HepG2 (cell line): ENCODE results near the gene PNKD. TPM values are rescaled to one million over a fixed set of nuclear protein-coding genes. Genes with fewer than 3 reads are reported as not detected.

Source experiments
- ATAC-seq: fragments of 200-7000 bp; cut with Tn5 transposase; 3 replicates; pipeline ENCODE4 v1.9.1; 2020; ENCODE audit warnings: mild to moderate bottlenecking, moderate library complexity
- BruUV-seq: library from RNA; stranded (reverse); fragments of 400-500 nt; replicated peaks from 2 replicates; lab custom pipeline; 2021; lab: Mats Ljungman, UMichigan
- CTCF ChIA-PET: fragments of 300-600 bp; formaldehyde crosslinking; extraction: SDS; loops from one replicate; lab custom pipeline; 2021; ENCODE audit warnings: low total read pairs, inconsistent platforms, low intra/inter-chr PET ratio; lab: Yijun Ruan, JAX
- POLR2A ChIA-PET: fragments of 350-600 bp; sonication (Branson Sonifier 250); formaldehyde crosslinking; loops from one replicate; lab custom pipeline; 2020; ENCODE audit warnings: antibody characterized with exemption, inconsistent platforms; lab: Yijun Ruan, JAX
- DNase-seq: peaks from one replicate; pipeline ENCODE4 v3.0.0-alpha.2; 2015; ENCODE audit warnings: low spot score
- FAIRE-seq: peaks from 3 replicates; lab custom pipeline; 2011; peaks lifted over from hg19 to GRCh38; lab: Jason Lieb, UNC
- H2AFZ ChIP-seq: one replicate; pipeline ENCODE4 v1.6.1; 2011; ENCODE audit warnings: low read length, inconsistent platforms
- H3K27ac ChIP-seq: fragments of 300-600 bp; 3 replicates; pipeline ENCODE4 v1.8.0; 2011; ENCODE audit warnings: mixed run types, mild to moderate bottlenecking, mixed read lengths, low read length, inconsistent platforms; ENCODE audit not compliant: insufficient read depth; ENCODE audit errors: extremely low read length
- H3K27me3 ChIP-seq, 2 experiments: fragments of 200-600 bp in 1 of 2; 2 replicates in 1 of 2; 3 replicates in 1 of 2; pipeline versions ENCODE4 v1.6.0 to v1.8.0; 2011; ENCODE audit warnings: low read length in 2 of 2, mild to moderate bottlenecking in 2 of 2, moderate library complexity in 2 of 2, inconsistent platforms in 1 of 2; ENCODE audit not compliant: insufficient read depth in 2 of 2, control insufficient read depth in 1 of 2
- H3K36me3 ChIP-seq, 2 experiments: fragments of 200-600 bp in 1 of 2; replicated peaks in 1 of 2; 2 replicates in 1 of 2; 3 replicates in 1 of 2; pipeline versions ENCODE4 v1.5.1 to v1.8.0; 2011; ENCODE audit warnings: low read length in 2 of 2, inconsistent platforms in 1 of 2; ENCODE audit not compliant: insufficient read depth in 2 of 2, control insufficient read depth in 1 of 2
- H3K4me1 ChIP-seq: 2 replicates; pipeline ENCODE4 v1.5.1; 2012; ENCODE audit warnings: low read length, inconsistent platforms; ENCODE audit not compliant: insufficient read depth
- H3K4me2 ChIP-seq: 2 replicates; pipeline ENCODE4 v1.6.0; 2011; ENCODE audit warnings: low read depth, low read length, inconsistent platforms
- H3K4me3 ChIP-seq, 3 experiments: fragments of 200-600 bp in 1 of 3; sonication (generic), shearing (Covaris generic) in 1 of 3; replicated peaks in 1 of 3; 2 replicates each; pipeline ENCODE4 v1.5.1; 2011 to 2016; ENCODE audit warnings: low read length in 3 of 3, inconsistent platforms in 2 of 3, low read depth in 2 of 3, mild to moderate bottlenecking in 2 of 3, control low read depth in 1 of 3, mixed read lengths in 1 of 3; ENCODE audit not compliant: insufficient read depth in 1 of 3
- H3K79me2 ChIP-seq: one replicate; pipeline ENCODE4 v1.6.1; 2011; ENCODE audit warnings: low read length, inconsistent platforms; ENCODE audit not compliant: insufficient read depth
- H3K9ac ChIP-seq: 2 replicates; pipeline ENCODE4 v1.6.0; 2011; ENCODE audit warnings: mild to moderate bottlenecking, low read depth, low read length, inconsistent platforms; ENCODE audit not compliant: insufficient read depth
- H3K9me3 ChIP-seq: 2 replicates; pipeline ENCODE4 v1.5.1; 2012; ENCODE audit warnings: mild to moderate bottlenecking, low read length
- H4K20me1 ChIP-seq: 2 replicates; pipeline ENCODE4 v1.6.0; 2011; ENCODE audit warnings: inconsistent platforms, mild to moderate bottlenecking, low read length, moderate library complexity; ENCODE audit not compliant: insufficient read depth
- CEBPB ChIP-seq: IDR thresholded peaks from 2 replicates; pipeline ENCODE4 v1.6.1; 2011; ENCODE audit warnings: low read depth, low read length, improper control_type of control experiment, borderline replicate concordance
- CTCF ChIP-seq: sonication (generic); formaldehyde crosslinking; IDR thresholded peaks from 2 replicates; pipeline ENCODE4 v1.5.0; 2020; ENCODE audit warnings: mild to moderate bottlenecking, missing genetic modification reagents, moderate library complexity
- FOXP1 ChIP-seq, 2 experiments: fragments of 450-650 bp in 1 of 2; IDR thresholded peaks; 2 replicates each; pipeline ENCODE4 v1.6.1; 2017 to 2018; ENCODE audit warnings: antibody characterized with exemption in 1 of 2
- HMGXB4 ChIP-seq, 2 experiments: sonication (generic) in 1 of 2; formaldehyde crosslinking in 1 of 2; IDR thresholded peaks; 2 replicates each; pipeline versions ENCODE4 v1.4.0 to v1.6.1; 2018 to 2020; ENCODE audit warnings: missing genetic modification reagents in 2 of 2, borderline replicate concordance in 1 of 2, low read depth in 1 of 2, mild to moderate bottlenecking in 1 of 2, missing biosample characterization in 1 of 2
- HOXA7 ChIP-seq: sonication (generic); formaldehyde crosslinking; IDR thresholded peaks from 2 replicates; pipeline ENCODE4 v1.8.1; 2022; ENCODE audit warnings: mild to moderate bottlenecking, missing genetic modification reagents, moderate library complexity
- KLF13 ChIP-seq: sonication (generic); formaldehyde crosslinking; IDR thresholded peaks from 2 replicates; pipeline ENCODE4 v1.4.0; 2020; ENCODE audit warnings: mild to moderate bottlenecking, missing genetic modification reagents
- LCORL ChIP-seq, 2 experiments: fragments of 450-650 bp in 1 of 2; sonication (generic) in 1 of 2; formaldehyde crosslinking in 1 of 2; IDR thresholded peaks; 2 replicates each; pipeline versions ENCODE4 v1.5.0 to v1.6.1; 2017 to 2020; ENCODE audit warnings: antibody characterized with exemption in 1 of 2, missing genetic modification reagents in 1 of 2
- MLX ChIP-seq: IDR thresholded peaks from 2 replicates; pipeline ENCODE4 v1.6.1; 2016
- NFYC ChIP-seq: IDR thresholded peaks from 2 replicates; pipeline ENCODE4 v1.6.1; 2016; ENCODE audit warnings: missing genetic modification reagents, missing compliant biosample characterization
- NR2F6 ChIP-seq, 2 experiments: IDR thresholded peaks; 2 replicates each; pipeline ENCODE4 v1.6.1; 2016; ENCODE audit warnings: antibody characterized with exemption in 1 of 2, mild to moderate bottlenecking in 1 of 2
- ZFP36L2 ChIP-seq: sonication (generic); formaldehyde crosslinking; IDR thresholded peaks from 2 replicates; pipeline ENCODE4 v1.4.0; 2020; ENCODE audit warnings: missing genetic modification reagents
- ZFY ChIP-seq: sonication (generic); formaldehyde crosslinking; IDR thresholded peaks from 2 replicates; pipeline ENCODE4 v1.4.0; 2020; ENCODE audit warnings: missing genetic modification reagents
- ZNF382 ChIP-seq: sonication (generic); formaldehyde crosslinking; IDR thresholded peaks from 2 replicates; pipeline ENCODE4 v1.5.0; 2020; ENCODE audit warnings: missing genetic modification reagents, mild to moderate bottlenecking, borderline replicate concordance
- ZNF543 ChIP-seq: sonication (generic); formaldehyde crosslinking; IDR thresholded peaks from 2 replicates; pipeline ENCODE4 v1.4.0; 2020; ENCODE audit warnings: mild to moderate bottlenecking, missing genetic modification reagents
- ZNF576 ChIP-seq: sonication (generic); formaldehyde crosslinking; IDR thresholded peaks from 2 replicates; pipeline ENCODE4 v1.4.0; 2020; ENCODE audit warnings: mild to moderate bottlenecking, missing genetic modification reagents
- ZNF75D ChIP-seq: sonication (generic); formaldehyde crosslinking; IDR thresholded peaks from 2 replicates; pipeline ENCODE4 v1.8.1; 2023; ENCODE audit warnings: missing genetic modification reagents, mild to moderate bottlenecking, borderline replicate concordance
- ZSCAN25 ChIP-seq: sonication (generic); formaldehyde crosslinking; IDR thresholded peaks from 2 replicates; pipeline ENCODE4 v1.8.0; 2022; ENCODE audit warnings: mild to moderate bottlenecking, missing genetic modification reagents
- WGBS: methylation state at CpG from one replicate; pipeline ENCODE4 v1.1.6; 2017; ENCODE audit warnings: low lambda C conversion rate; 5-methylcytosine and 5-hydroxymethylcytosine counted together
- in situ Hi-C: cut with HindIII; loops from 2 replicates; pipeline ENCODE4 v1.10.0; 2017; ENCODE audit warnings: low pct_unique_long_range_greater_than_20kb; ENCODE audit not compliant: extremely low pct_ligation_motif_present
- intact Hi-C: fragments of 100-400 bp; cut with micrococcal nuclease; formaldehyde crosslinking; loops from one replicate; pipeline ENCODE4 v1.10.0; 2022; ENCODE audit not compliant: unreplicated experiment
- polyA plus RNA-seq, 8 experiments: library from polyadenylated mRNA; depleted of rRNA in 3 of 8; stranded (reverse) in 7 of 8; unstranded in 1 of 8; fragments of >200 nt; fragmentation: Illumina TruSeq in 4 of 8; extraction: Trizol in 4 of 8; gene quantifications; 2 replicates each; pipeline versions ENCODE4 v1.2.1 to v1.2.3, GENCODE V29; 2011 to 2016; ENCODE audit warnings: low read depth in 4 of 8, missing spikeins in 1 of 8, mixed read lengths in 1 of 8; ENCODE audit not compliant: insufficient read depth in 1 of 8
- total RNA-seq, 5 experiments: library from RNA; depleted of rRNA; stranded (reverse); fragments of >200 nt; fragmentation: Illumina TruSeq; extraction: Trizol; gene quantifications; 2 replicates each; pipeline ENCODE4 v1.2.3, GENCODE V29; 2016; ENCODE audit warnings: low read depth in 1 of 5

PNKD gene
- total and polyA plus RNA-seq, 2 of the 13 experiments (the other 11 are each of a cell fraction or from before 2014, with no cell fraction given), result 55.9 to 80.4 TPM

- Histone ChIP-seq H3K9me3 (no peaks in the 10 kb centered on the region), H3K4me2 (peak overlapping the region; percentile 79), H3K27me3 (0 out of 5 replicates have a peak, but pooled peaks cover 0 to 3% of the 10 kb centered on the region in 2 experiments), H3K79me2 (no peaks in the 10 kb centered on the region), H3K27ac (peak overlapping the region; percentile 58), H3K4me1 (peaks cover 74% of the 10 kb centered on the region), H4K20me1 (no peaks in the 10 kb centered on the region), H3K36me3 (no peaks in the 10 kb centered on the region), H3K9ac (no peak overlapping the region), H2AFZ (no peak overlapping the region), H3K4me3 (peak overlapping the region; percentile 1 to 47 (median 19); a peak in 4 of 6 replicates)
- in situ Hi-C loops (no loop called here), intact Hi-C loops (no loop called here)
- DNase-seq, result no peak
- POLR2A ChIA-PET, result interaction anchor here (0.6 to 2.8 kb wide), 3 partner anchors 12 to 75 kb away, joined by 4 to 37 read pairs (median 19); partner anchors contain the start of gene TMBIM1
- WGBS, result 2% methylated on average over 11 of the region's 11 CpGs
- no TSS peak for BruUV-seq
- CTCF ChIA-PET, result interaction anchor here (2.1 kb wide), 1 partner anchor 46 kb away, joined by 6 read pairs; the partner anchor contains the start of gene CATIP
- FAIRE-seq, result no peak
- ATAC-seq, result peak; percentile 67
- TF ChIP-seq NFYC (CRISPR knock-in tag) (0 out of 2 replicates have a peak, but pooled peaks have one; percentile 15), ZSCAN25 (0 out of 2 replicates have a peak, but pooled peaks have one; percentile 8), FOXP1 (IDR thresholded peaks at IDR 0.05) (no peak), FOXP1 (CRISPR knock-in tag; IDR thresholded peaks at IDR 0.05) (peak; percentile 41; the same call in 1 of the 2 replicates), ZFY (0 out of 2 replicates have a peak, but pooled peaks have one; percentile 31), NR2F6 (IDR thresholded peaks at IDR 0.05) (peak; percentile 45), NR2F6 (CRISPR knock-in tag; IDR thresholded peaks at IDR 0.05) (no peak), MLX (peak; percentile 40; the same call in 1 of the 2 replicates), CTCF (CRISPR knock-in tag) (no peak), ZFP36L2 (CRISPR knock-in tag) (no peak), HMGXB4 (CRISPR knock-in tag; IDR thresholded peaks at IDR 0.05; ENCODE audit: borderline replicate concordance in 1 of 2, low read depth in 1 of 2) (0 out of 4 replicates have a peak, but pooled peaks of 1 of the 2 experiments have one; percentile 25), LCORL (IDR thresholded peaks at IDR 0.05) (no peak), LCORL (CRISPR knock-in tag; IDR thresholded peaks at IDR 0.05) (peak; percentile 9), ZNF543 (CRISPR knock-in tag) (no peak), ZNF75D (CRISPR knock-in tag) (no peak), CEBPB (peak; percentile 47; the same call in 1 of the 2 replicates), ZNF382 (no peak), KLF13 (no peak), ZNF576 (CRISPR knock-in tag) (no peak), HOXA7 (no peak; the same call in 1 of the 2 replicates)
These were observed 40.7 kb downstream of the PNKD start for GRCh38 chr2:218310853-218311540.
